Neuronal stem cell (in vitro differentiated cells): ENCODE measurements around the gene PYURF.

Experiments
- DNase-seq: peaks from one replicate; pipeline ENCODE4 v3.0.0-alpha.2; 2013; ENCODE audit warnings: low spot score
- H2AFZ ChIP-seq: one replicate; pipeline ENCODE4 v1.6.1; 2013; ENCODE audit warnings: mild to moderate bottlenecking, low read length, inconsistent platforms
- H2AK5ac ChIP-seq: 2 replicates; pipeline ENCODE4 v1.6.1; 2013; ENCODE audit warnings: low read depth, mild to moderate bottlenecking, inconsistent platforms, low read length, moderate library complexity, mixed read lengths
- H2BK120ac ChIP-seq: 2 replicates; pipeline ENCODE4 v1.6.1; 2013; ENCODE audit warnings: low read depth, mild to moderate bottlenecking, inconsistent platforms, low read length, moderate library complexity, mixed read lengths
- H2BK12ac ChIP-seq: one replicate; pipeline ENCODE4 v1.6.1; 2013; ENCODE audit warnings: low read length, inconsistent platforms
- H2BK15ac ChIP-seq: 2 replicates; pipeline ENCODE4 v1.6.1; 2013; ENCODE audit warnings: mild to moderate bottlenecking, low read length, inconsistent platforms, mixed read lengths
- H2BK5ac ChIP-seq: one replicate; pipeline ENCODE4 v1.6.1; 2013; ENCODE audit warnings: inconsistent platforms, mild to moderate bottlenecking, low read length, moderate library complexity
- H3K14ac ChIP-seq: one replicate; pipeline ENCODE4 v1.6.1; 2013; ENCODE audit warnings: low read length, inconsistent platforms
- H3K18ac ChIP-seq: 2 replicates; pipeline ENCODE4 v1.6.1; 2013; ENCODE audit warnings: low read length, inconsistent platforms
- H3K23ac ChIP-seq: 2 replicates; pipeline ENCODE4 v1.6.1; 2013; ENCODE audit warnings: low read depth, mild to moderate bottlenecking, mixed read lengths, low read length, inconsistent platforms; ENCODE audit not compliant: poor library complexity
- H3K27ac ChIP-seq: replicated peaks from 3 replicates; pipeline ENCODE4 v1.5.1; 2013; ENCODE audit warnings: low read length, inconsistent platforms
- H3K27me3 ChIP-seq, 3 experiments: 2 replicates each; pipeline ENCODE4 v1.6.1; 2013; ENCODE audit warnings: low read length in 3 of 3, mild to moderate bottlenecking in 2 of 3, inconsistent platforms in 1 of 3, low read depth in 1 of 3, mixed read lengths in 1 of 3, moderate library complexity in 1 of 3; ENCODE audit not compliant: control insufficient read depth in 3 of 3, insufficient read depth in 3 of 3
- H3K36me3 ChIP-seq, 2 donors: replicated peaks in 1 of 2; 2 replicates each; pipeline ENCODE4 v1.6.1; 2013; ENCODE audit warnings: low read length in 2 of 2; ENCODE audit not compliant: control insufficient read depth in 2 of 2, insufficient read depth in 2 of 2
- H3K4ac ChIP-seq: 2 replicates; pipeline ENCODE4 v1.6.1; 2013; ENCODE audit warnings: inconsistent platforms, mild to moderate bottlenecking, low read length, moderate library complexity
- H3K4me1 ChIP-seq, 2 donors: 1 replicate in 1 of 2; 2 replicates in 1 of 2; pipeline ENCODE4 v1.6.1; 2013; ENCODE audit warnings: low read length in 2 of 2, low read depth in 1 of 2; ENCODE audit not compliant: control insufficient read depth in 2 of 2, insufficient read depth in 1 of 2
- H3K4me2 ChIP-seq: one replicate; pipeline ENCODE4 v1.6.1; 2013; ENCODE audit warnings: mild to moderate bottlenecking, low read length, inconsistent platforms; ENCODE audit not compliant: insufficient read depth, poor library complexity, severe bottlenecking
- H3K4me3 ChIP-seq, 2 donors: 2 replicates each; pipeline ENCODE4 v1.5.1; 2013; ENCODE audit warnings: low read length in 2 of 2, mild to moderate bottlenecking in 2 of 2, inconsistent platforms in 1 of 2, moderate library complexity in 1 of 2
- H3K79me1 ChIP-seq: one replicate; pipeline ENCODE4 v1.6.1; 2013; ENCODE audit warnings: low read depth, mild to moderate bottlenecking, inconsistent platforms, low read length, moderate library complexity
- H3K9ac ChIP-seq: one replicate; pipeline ENCODE4 v1.6.1; 2013; ENCODE audit warnings: mild to moderate bottlenecking, low read depth, low read length, inconsistent platforms; ENCODE audit not compliant: poor library complexity
- H3K9me3 ChIP-seq, 2 donors: replicated peaks in 1 of 2; 2 replicates each; pipeline versions ENCODE3 to v1.6.1; 2013; ENCODE audit warnings: low read length in 2 of 2, mild to moderate bottlenecking in 2 of 2, inconsistent platforms in 1 of 2, low read depth in 1 of 2, mixed read lengths in 1 of 2, moderate library complexity in 1 of 2; ENCODE audit not compliant: control insufficient read depth in 2 of 2, insufficient read depth in 1 of 2
- H4K8ac ChIP-seq: one replicate; pipeline ENCODE4 v1.6.1; 2013; ENCODE audit warnings: low read depth, mild to moderate bottlenecking, inconsistent platforms, low read length, moderate library complexity
- H4K91ac ChIP-seq: one replicate; pipeline ENCODE4 v1.6.1; 2013; ENCODE audit warnings: low read length, low read depth, mild to moderate bottlenecking, inconsistent platforms; ENCODE audit not compliant: poor library complexity
- WGBS, 2 donors: extraction: QIAGEN DNeasy Blood & Tissue Kit; methylation state at CpG; one replicate each; pipeline ENCODE4 v1.1.7; 2013; ENCODE audit warnings: missing lambda C conversion rate in 2 of 2, mixed read lengths in 1 of 2; ENCODE audit not compliant: insufficient read length in 2 of 2, insufficient replicate concordance in 1 of 2; ENCODE audit errors: extremely low coverage in 2 of 2; 5-methylcytosine and 5-hydroxymethylcytosine counted together

The PYURF gene

GRCh38 chr4:88478247-88478646, 45.3 kb downstream of the PYURF start:
- H3K9me3 ChIP-seq: no peaks in the 10 kb centered on the region
- H3K9ac ChIP-seq: no peak overlapping the region
- no peaks in the 10 kb centered on the region for H3K4me1 ChIP-seq
- H3K18ac ChIP-seq: no peak overlapping the region
- no peak overlapping the region for H3K14ac ChIP-seq
- H3K27ac ChIP-seq: no peak overlapping the region
- H2BK5ac ChIP-seq: no peak overlapping the region
- no peaks in the 10 kb centered on the region for H3K36me3 ChIP-seq
- H3K79me1 ChIP-seq: no peaks in the 10 kb centered on the region
- no peak overlapping the region for H3K4me2 ChIP-seq
- H4K8ac ChIP-seq: no peak overlapping the region
- no peak overlapping the region for H2BK12ac ChIP-seq
- H2AFZ ChIP-seq: no peak overlapping the region
- no peak overlapping the region for H3K23ac ChIP-seq
- no peak overlapping the region for H3K4ac ChIP-seq
- H2BK15ac ChIP-seq: no peak overlapping the region
- no peak for DNase-seq
- H3K4me3 ChIP-seq: no peak overlapping the region
- WGBS, 2 donors: no CpG with 5 or more reads among the region's 2 CpGs
- H3K27me3 ChIP-seq: no peaks in the 10 kb centered on the region
- H4K91ac ChIP-seq: no peak overlapping the region
- no peak overlapping the region for H2AK5ac ChIP-seq
- no peak overlapping the region for H2BK120ac ChIP-seq

GRCh38 chr4:88477229-88477860, 46.2 kb downstream of the PYURF start:
- Histone ChIP-seq H3K27ac (no peak overlapping the region), H3K4me3 (no peak overlapping the region), H3K18ac (no peak overlapping the region), H3K9me3 (no peaks in the 10 kb centered on the region), H3K79me1 (no peaks in the 10 kb centered on the region), H2BK15ac (no peak overlapping the region), H4K8ac (no peak overlapping the region), H2AFZ (no peak overlapping the region), H3K4ac (no peak overlapping the region), H2BK120ac (no peak overlapping the region), H2BK12ac (no peak overlapping the region), H3K14ac (no peak overlapping the region), H2BK5ac (no peak overlapping the region), H3K4me1 (no peaks in the 10 kb centered on the region), H2AK5ac (no peak overlapping the region), H3K36me3 (no peaks in the 10 kb centered on the region), H3K27me3 (no peaks in the 10 kb centered on the region), H3K4me2 (no peak overlapping the region), H3K9ac (no peak overlapping the region), H4K91ac (no peak overlapping the region), H3K23ac (no peak overlapping the region)
- 80% methylated on average over 1 of the region's 5 CpGs; no CpG with 5 or more reads in 1 of the 2 donors for WGBS, 2 donors
- DNase-seq: no peak
